MCF 10A (cell line): ENCODE results near the gene C1QTNF8. TPM values are rescaled to one million over a fixed set of nuclear protein-coding genes. Genes with fewer than 3 reads are reported as not detected.

Experiments
- BruUV-seq: library from RNA; stranded (reverse); fragments of 400-500 nt; replicated peaks from 2 replicates; lab custom pipeline; 2021; lab: Mats Ljungman, UMichigan
- CTCF ChIA-PET: fragments of 300-600 bp; sonication (Branson Sonifier 250); formaldehyde crosslinking; extraction: SDS; loops from one replicate; lab custom pipeline; 2021; ENCODE audit warnings: antibody characterized with exemption, inconsistent platforms; lab: Yijun Ruan, JAX
- POLR2A ChIA-PET: fragments of 300-600, 350-650 bp; sonication (Branson Sonifier 250); formaldehyde crosslinking; extraction: SDS; loops from one replicate; lab custom pipeline; 2020; ENCODE audit warnings: antibody characterized with exemption, inconsistent platforms; lab: Yijun Ruan, JAX
- DNase-seq: peaks from one replicate; pipeline ENCODE4 v3.0.0-alpha.2; 2018; ENCODE audit not compliant: unreplicated experiment
- H3K27ac Mint-ChIP-seq: one replicate; pipeline ENCODE4 v1.8.0; 2022; ENCODE audit warnings: mild to moderate bottlenecking, low read depth, mixed read lengths; ENCODE audit not compliant: unreplicated experiment
- H3K27me3 Mint-ChIP-seq: one replicate; pipeline ENCODE4 v1.8.0; 2022; ENCODE audit warnings: mixed read lengths; ENCODE audit not compliant: insufficient read depth, unreplicated experiment
- H3K36me3 Mint-ChIP-seq: one replicate; pipeline ENCODE4 v1.8.0; 2022; ENCODE audit warnings: mild to moderate bottlenecking, moderate library complexity, mixed read lengths; ENCODE audit not compliant: insufficient read depth, unreplicated experiment
- H3K4me1 Mint-ChIP-seq: one replicate; pipeline ENCODE4 v1.8.0; 2022; ENCODE audit warnings: mixed read lengths; ENCODE audit not compliant: insufficient read depth, unreplicated experiment
- H3K4me3 Mint-ChIP-seq: one replicate; pipeline ENCODE4 v1.8.0; 2022; ENCODE audit warnings: mild to moderate bottlenecking, moderate library complexity, mixed read lengths; ENCODE audit not compliant: unreplicated experiment
- H3K9me3 Mint-ChIP-seq: one replicate; pipeline ENCODE4 v1.8.0; 2022; ENCODE audit warnings: mixed read lengths; ENCODE audit not compliant: unreplicated experiment
- intact Hi-C: fragments of 100-400 bp; cut with micrococcal nuclease; formaldehyde crosslinking; loops from 2 replicates; pipeline ENCODE4 v1.14.1; 2022
- total RNA-seq: library from RNA; stranded (reverse); gene quantifications from 2 replicates; pipeline ENCODE4 v1.2.3, GENCODE V29; 2022
- TF ChIP-seq, protein P1 (sequence below): fragments of 200-600 bp; IDR thresholded peaks from one replicate; pipeline ENCODE4 v1.8.0; 2022; ENCODE audit warnings: antibody characterized with exemption, mild to moderate bottlenecking; ENCODE audit not compliant: unreplicated experiment

C1QTNF8 gene
- total RNA-seq, 1 experiment from 2014 or later: not detected

DNA sequence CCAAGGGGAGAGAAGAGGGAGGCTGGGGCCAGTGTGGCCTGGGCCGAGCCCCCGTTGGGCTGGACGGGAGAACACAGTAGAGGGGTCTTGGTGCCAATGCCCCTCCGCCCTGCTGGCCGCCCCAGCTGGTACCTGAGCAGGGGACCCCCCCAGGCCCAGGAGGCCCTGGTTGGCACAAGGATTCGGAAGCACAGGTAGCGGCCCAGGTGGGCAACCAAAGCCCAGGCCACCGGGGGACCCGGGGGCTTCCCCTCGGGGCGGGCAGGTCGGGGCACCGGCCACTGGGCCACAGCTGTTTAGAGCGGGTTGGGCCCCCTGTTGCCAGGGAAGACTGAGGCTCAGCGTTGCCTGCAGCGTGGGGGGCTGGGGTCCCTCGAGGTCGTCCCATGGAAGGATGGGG is 28.2 kb upstream of the C1QTNF8 start:
- intact Hi-C loops: no loop called here
- Mint-ChIP-seq H3K27me3 (no peaks in the 10 kb centered on the region), H3K4me3 (no peak overlapping the region), H3K27ac (no peak overlapping the region), H3K4me1 (no peaks in the 10 kb centered on the region), H3K36me3 (no peaks in the 10 kb centered on the region), H3K9me3 (no peaks in the 10 kb centered on the region)
- BruUV-seq: no TSS peak
- no peak for DNase-seq
- TF ChIP-seq, protein P1, sequence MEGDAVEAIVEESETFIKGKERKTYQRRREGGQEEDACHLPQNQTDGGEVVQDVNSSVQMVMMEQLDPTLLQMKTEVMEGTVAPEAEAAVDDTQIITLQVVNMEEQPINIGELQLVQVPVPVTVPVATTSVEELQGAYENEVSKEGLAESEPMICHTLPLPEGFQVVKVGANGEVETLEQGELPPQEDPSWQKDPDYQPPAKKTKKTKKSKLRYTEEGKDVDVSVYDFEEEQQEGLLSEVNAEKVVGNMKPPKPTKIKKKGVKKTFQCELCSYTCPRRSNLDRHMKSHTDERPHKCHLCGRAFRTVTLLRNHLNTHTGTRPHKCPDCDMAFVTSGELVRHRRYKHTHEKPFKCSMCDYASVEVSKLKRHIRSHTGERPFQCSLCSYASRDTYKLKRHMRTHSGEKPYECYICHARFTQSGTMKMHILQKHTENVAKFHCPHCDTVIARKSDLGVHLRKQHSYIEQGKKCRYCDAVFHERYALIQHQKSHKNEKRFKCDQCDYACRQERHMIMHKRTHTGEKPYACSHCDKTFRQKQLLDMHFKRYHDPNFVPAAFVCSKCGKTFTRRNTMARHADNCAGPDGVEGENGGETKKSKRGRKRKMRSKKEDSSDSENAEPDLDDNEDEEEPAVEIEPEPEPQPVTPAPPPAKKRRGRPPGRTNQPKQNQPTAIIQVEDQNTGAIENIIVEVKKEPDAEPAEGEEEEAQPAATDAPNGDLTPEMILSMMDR: no peak
- ChIA-PET POLR2A (no interaction called here), CTCF (no interaction called here)

DNA sequence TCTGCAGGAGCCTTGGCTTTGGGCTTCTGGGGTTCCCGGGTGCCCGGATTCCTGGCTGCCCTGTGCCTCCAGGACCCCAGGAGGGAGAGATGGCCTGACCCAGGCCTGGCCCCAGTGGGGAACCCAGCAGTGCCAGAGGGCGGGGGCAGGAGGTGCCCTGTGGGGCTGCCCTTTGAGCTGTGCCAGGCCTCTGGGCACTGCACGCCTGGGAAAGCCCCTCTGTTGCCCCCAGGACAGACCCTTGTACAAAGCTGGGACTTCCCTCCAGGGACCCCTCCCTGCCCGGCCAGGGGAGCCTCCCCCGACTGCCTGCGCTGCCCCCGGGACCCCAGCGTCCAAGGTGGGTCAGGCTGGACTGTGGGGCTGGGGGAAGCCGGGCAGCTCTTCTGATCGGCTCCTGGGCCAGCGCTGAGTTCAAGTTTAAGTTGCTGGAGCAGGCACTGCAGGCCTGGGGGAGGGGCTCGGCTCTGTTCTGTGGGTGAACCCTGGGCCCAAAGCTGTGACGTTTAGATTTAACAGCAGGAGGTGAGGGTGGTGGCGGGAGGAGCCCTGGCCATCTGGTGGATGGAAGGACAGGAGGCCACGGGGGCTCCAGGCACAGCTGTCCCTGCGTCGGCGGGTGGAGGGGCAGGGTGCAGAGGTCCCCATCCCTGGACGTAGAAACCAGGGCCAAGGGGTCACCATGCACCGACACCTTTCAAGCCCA is 27.6 kb upstream of the C1QTNF8 start:
- intact Hi-C loops: no loop called here
- no peaks in the 10 kb centered on the region for H3K27me3 Mint-ChIP-seq
- no TSS peak for BruUV-seq
- CTCF ChIA-PET: interaction anchor here (0.6 kb wide), 1 partner anchor 1017 kb away, joined by 3 read pairs; no protein-coding TSS in a partner anchor
- DNase-seq: no peak
- H3K36me3 Mint-ChIP-seq: no peaks in the 10 kb centered on the region
- H3K4me3 Mint-ChIP-seq: no peak overlapping the region
- no peaks in the 10 kb centered on the region for H3K9me3 Mint-ChIP-seq
- POLR2A ChIA-PET: no interaction called here
- TF ChIP-seq, protein P1: no peak
- H3K4me1 Mint-ChIP-seq: no peaks in the 10 kb centered on the region
- H3K27ac Mint-ChIP-seq: no peak overlapping the region

DNA sequence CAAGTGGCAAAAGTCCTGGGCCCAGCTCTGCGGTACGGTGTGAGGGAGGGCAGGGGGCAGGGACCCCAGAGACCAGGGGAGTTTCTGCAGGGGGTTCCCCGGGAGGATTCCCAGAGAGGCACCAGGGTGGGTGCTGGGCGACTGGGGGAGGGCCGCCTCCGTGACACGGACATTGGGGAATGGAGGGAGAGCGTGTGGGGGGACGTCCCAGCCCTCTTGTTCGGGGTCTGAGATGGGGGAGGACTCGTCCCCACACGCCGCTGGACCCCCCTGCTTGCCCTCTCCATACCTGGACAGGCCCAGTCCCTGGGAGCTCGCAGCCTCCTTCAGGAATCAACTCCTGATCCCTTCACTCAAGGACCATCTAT is 26.3 kb upstream of the C1QTNF8 start:
- Mint-ChIP-seq H3K27ac (no peak overlapping the region), H3K4me3 (no peak overlapping the region), H3K27me3 (no peaks in the 10 kb centered on the region), H3K4me1 (no peaks in the 10 kb centered on the region), H3K36me3 (no peaks in the 10 kb centered on the region), H3K9me3 (no peaks in the 10 kb centered on the region)
- POLR2A ChIA-PET: interaction anchor here (0.7 kb wide), 1 partner anchor 14 kb away, joined by 4 read pairs; no protein-coding TSS in a partner anchor
- BruUV-seq: no TSS peak
- intact Hi-C loops: no loop called here
- DNase-seq: no peak
- CTCF ChIA-PET: interaction anchor here (0.6 kb wide), 1 partner anchor 224 kb away, joined by 3 read pairs; no protein-coding TSS in a partner anchor
- TF ChIP-seq, protein P1: no peak

DNA sequence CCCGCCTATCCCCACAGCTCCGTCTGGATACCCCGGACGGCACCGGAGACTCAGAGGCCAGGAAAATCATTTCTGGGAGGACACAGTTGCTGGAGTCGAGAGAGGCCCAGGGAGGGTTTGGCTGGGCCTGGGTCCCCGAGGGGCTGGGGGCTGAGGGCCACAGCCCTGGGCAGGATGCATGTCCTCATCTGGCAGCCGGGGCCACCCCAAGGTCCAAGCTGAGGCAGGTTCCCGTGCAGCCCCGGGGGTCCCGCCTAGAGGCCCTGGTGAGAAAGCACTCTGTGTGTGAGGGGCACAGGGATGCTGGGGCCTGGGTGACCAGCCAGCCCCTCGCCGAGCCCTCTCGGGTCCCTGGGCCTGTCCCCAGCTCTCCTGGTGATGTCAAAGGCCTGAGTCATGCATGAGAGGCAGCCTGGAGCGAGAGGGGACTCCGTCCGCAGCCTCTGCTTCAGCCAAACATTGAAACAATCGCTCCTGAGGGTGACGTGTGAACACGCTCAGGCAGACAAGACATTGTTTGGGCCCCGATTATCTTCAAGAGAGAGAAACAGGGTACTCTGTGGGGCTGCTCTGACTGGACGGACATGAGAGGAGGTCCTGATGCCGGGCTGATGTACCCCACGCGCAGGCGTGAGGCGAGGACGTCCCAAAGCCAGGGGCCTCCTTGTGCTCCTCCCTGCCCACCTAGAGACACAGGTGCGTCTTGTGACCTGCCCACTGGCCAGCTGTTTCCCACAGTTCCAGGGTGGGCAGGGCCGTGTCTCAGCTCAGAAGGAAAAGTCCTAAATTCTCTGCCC is 25.8 kb upstream of the C1QTNF8 start:
- BruUV-seq: no TSS peak
- Mint-ChIP-seq H3K27ac (no peak overlapping the region), H3K36me3 (no peaks in the 10 kb centered on the region), H3K27me3 (no peaks in the 10 kb centered on the region), H3K4me3 (no peak overlapping the region), H3K4me1 (no peaks in the 10 kb centered on the region), H3K9me3 (no peaks in the 10 kb centered on the region)
- TF ChIP-seq, protein P1: no peak
- ChIA-PET POLR2A (interaction anchor here (0.7 kb wide), 1 partner anchor 13 kb away, joined by 4 read pairs; no protein-coding TSS in a partner anchor), CTCF (interaction anchor here (0.6 to 0.7 kb wide), 2 partner anchors 223 to 276 kb away, joined by 3 read pairs; no protein-coding TSS in a partner anchor)
- no peak for DNase-seq
- intact Hi-C loops: no loop called here
